B cell (primary cell): ENCODE measurements around the gene SCFD2. TPM values are rescaled to one million over a fixed set of nuclear protein-coding genes. Genes with fewer than 3 reads are reported as not detected.

Experiments used
- ATAC-seq: fragments of 200-7000 bp; cut with Tn5 transposase; one replicate; pipeline ENCODE4 v1.10.0; 2021; ENCODE audit warnings: low read depth, mild to moderate bottlenecking, moderate number of reproducible peaks, moderate library complexity
- CTCF ChIA-PET: fragments of 350-600 bp; sonication (Branson Sonifier 250); formaldehyde crosslinking; loops from one replicate; lab custom pipeline; 2021; ENCODE audit warnings: antibody characterized with exemption, inconsistent platforms; lab: Charles Lee
- POLR2A ChIA-PET: fragments of 350-600 bp; sonication (Branson Sonifier 250); formaldehyde crosslinking; loops from one replicate; lab custom pipeline; 2021; ENCODE audit warnings: antibody characterized with exemption; lab: Charles Lee
- DNase-seq: peaks from one replicate; pipeline ENCODE4 v3.0.0; 2013
- H2AFZ ChIP-seq: 2 replicates; pipeline ENCODE4 v1.6.1; 2012; ENCODE audit warnings: mild to moderate bottlenecking, low read depth, low read length; ENCODE audit not compliant: insufficient read depth, poor library complexity, severe bottlenecking
- H3K27ac ChIP-seq, 2 donors: 1 replicate in 1 of 2; 2 replicates in 1 of 2; pipeline ENCODE4 v1.5.1; 2012 to 2013; ENCODE audit warnings: low read length in 2 of 2, mild to moderate bottlenecking in 2 of 2, moderate library complexity in 1 of 2
- H3K27me3 ChIP-seq, 4 experiments: fragments of 200-600 bp in 1 of 4; sonication (generic) in 1 of 4; replicated peaks in 1 of 4; 1 replicate in 2 of 4; 2 replicates in 2 of 4; pipeline versions ENCODE4 v1.6.1 to v1.7.0; 2013 to 2016; ENCODE audit warnings: low read length in 3 of 4, mild to moderate bottlenecking in 2 of 4, mixed read lengths in 1 of 4, moderate library complexity in 1 of 4; ENCODE audit not compliant: insufficient read depth in 4 of 4, control insufficient read depth in 3 of 4; ENCODE audit errors: control extremely low read depth in 1 of 4
- H3K36me3 ChIP-seq, 2 experiments: replicated peaks in 1 of 2; 1 replicate in 1 of 2; 2 replicates in 1 of 2; pipeline versions ENCODE4 v1.6.1 to v1.7.1; 2013; ENCODE audit warnings: low read length in 1 of 2; ENCODE audit not compliant: insufficient read depth in 2 of 2, control insufficient read depth in 1 of 2; ENCODE audit errors: control extremely low read depth in 1 of 2, extremely low read depth in 1 of 2
- H3K4me1 ChIP-seq, 2 donors: fragments of 200-600 bp in 1 of 2; sonication (generic) in 1 of 2; 1 replicate in 1 of 2; 2 replicates in 1 of 2; pipeline versions ENCODE4 v1.5.1 to v1.6.1; 2013 to 2017; ENCODE audit warnings: low read length in 2 of 2; ENCODE audit not compliant: control insufficient read depth in 2 of 2, insufficient read depth in 2 of 2
- H3K4me2 ChIP-seq: replicated peaks from 2 replicates; pipeline ENCODE3; 2012; ENCODE audit warnings: mild to moderate bottlenecking, low read depth, low read length; ENCODE audit not compliant: poor library complexity, severe bottlenecking
- H3K4me3 ChIP-seq, 5 experiments: fragments of 200-600 bp in 1 of 5; sonication (generic) in 1 of 5; 1 replicate in 3 of 5; 2 replicates in 2 of 5; pipeline versions ENCODE4 v1.5.1 to v1.7.0; 2011 to 2016; ENCODE audit warnings: low read length in 4 of 5, mild to moderate bottlenecking in 4 of 5, low read depth in 2 of 5, control low read depth in 1 of 5, moderate library complexity in 1 of 5; ENCODE audit not compliant: insufficient read depth in 1 of 5; ENCODE audit errors: control extremely low read depth in 1 of 5, extremely low read depth in 1 of 5
- H3K79me2 ChIP-seq: fragments of 200-600 bp; sonication (generic); one replicate; pipeline ENCODE4 v1.6.0; 2016; ENCODE audit warnings: low read length; ENCODE audit not compliant: control insufficient read depth, insufficient read depth
- H3K9ac ChIP-seq: fragments of 200-600 bp; sonication (generic); 2 replicates; pipeline ENCODE4 v1.6.1; 2017; ENCODE audit warnings: mild to moderate bottlenecking, low read length, moderate library complexity
- H3K9me3 ChIP-seq, 3 donors: one replicate each; pipeline versions ENCODE4 v1.6.1 to v1.7.1; 2013; ENCODE audit warnings: low read length in 2 of 3; ENCODE audit not compliant: control insufficient read depth in 2 of 3, insufficient read depth in 1 of 3; ENCODE audit errors: control extremely low read depth in 1 of 3
- H4K20me1 ChIP-seq: 2 replicates; pipeline ENCODE4 v1.6.0; 2012; ENCODE audit warnings: mild to moderate bottlenecking, low read length; ENCODE audit not compliant: insufficient read depth, control insufficient read depth, poor library complexity, severe bottlenecking
- H3K27ac Mint-ChIP-seq: one replicate; pipeline ENCODE4 v1.8.0; 2021; ENCODE audit warnings: mixed read lengths
- H3K27me3 Mint-ChIP-seq: one replicate; pipeline ENCODE4 v1.8.0; 2021; ENCODE audit warnings: mixed read lengths
- H3K4me1 Mint-ChIP-seq: one replicate; pipeline ENCODE4 v1.8.0; 2021; ENCODE audit warnings: mixed read lengths
- H3K4me3 Mint-ChIP-seq: one replicate; pipeline ENCODE4 v1.8.0; 2021; ENCODE audit warnings: mixed read lengths
- H3K9me3 Mint-ChIP-seq: one replicate; pipeline ENCODE4 v1.8.0; 2022; ENCODE audit warnings: mixed read lengths; ENCODE audit not compliant: insufficient read depth
- EZH2 ChIP-seq: IDR thresholded peaks from 2 replicates; pipeline ENCODE4 v1.6.1; 2012; ENCODE audit warnings: borderline replicate concordance, low read depth, mild to moderate bottlenecking, moderate library complexity, low read length; ENCODE audit not compliant: insufficient read depth, poor library complexity, severe bottlenecking
- WGBS: methylation state at CpG from one replicate; pipeline ENCODE4 v1.1.5; 2013; ENCODE audit warnings: missing lambda C conversion rate; ENCODE audit not compliant: insufficient coverage; 5-methylcytosine and 5-hydroxymethylcytosine counted together
- intact Hi-C: fragments of 100-400 bp; cut with micrococcal nuclease; formaldehyde crosslinking; loops from one replicate; pipeline ENCODE4 v1.10.0; 2022
- polyA plus RNA-seq: library from polyadenylated mRNA; depleted of rRNA; stranded (reverse); fragments of >200 nt; gene quantifications from 2 replicates; pipeline ENCODE4 v1.2.3, GENCODE V29; 2012
- small RNA-seq: library from RNA; depleted of rRNA; stranded (forward); fragments of <200 nt; gene quantifications from one replicate; pipeline ENCODE3, GENCODE V24; 2012; ENCODE audit warnings: low replicate concordance, low read depth; ENCODE audit not compliant: insufficient read length
- total RNA-seq, 2 donors: library from RNA; stranded (reverse); fragments of 120-200 nt in 1 of 2; gene quantifications; 1 replicate in 1 of 2; 2 replicates in 1 of 2; pipeline versions ENCODE4 v1.2.3 to v1.2.4, GENCODE V29; 2013 to 2022
- TF ChIP-seq, protein P1 (sequence below): fragments of 200-600 bp; IDR thresholded peaks from one replicate; pipeline ENCODE4 v1.8.0; 2022; ENCODE audit warnings: antibody characterized with exemption, mild to moderate bottlenecking

Gene SCFD2
- total and polyA plus RNA-seq, 2 donors (not counting 1 experiment from before 2014, with no cell fraction given) = 12.8 to 20.4 TPM

DNA sequence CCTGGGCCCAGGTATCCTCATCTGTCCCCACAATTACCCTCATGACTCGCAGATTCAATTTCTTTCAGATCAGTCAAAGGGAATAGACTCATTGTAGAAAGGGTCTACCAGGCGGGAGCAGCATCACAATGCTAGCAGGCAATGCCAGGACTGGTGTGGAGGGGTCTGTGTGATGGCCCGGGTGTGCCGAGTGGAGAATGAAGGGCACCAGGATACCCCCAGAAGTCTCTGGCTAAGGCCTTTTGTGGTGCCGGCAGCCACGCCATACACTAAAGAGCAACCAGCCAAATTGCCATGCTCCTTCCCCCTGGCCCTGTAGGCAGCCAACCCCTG is 541.6 kb downstream of the SCFD2 start:
- no peak overlapping the region for H3K27ac ChIP-seq
- ATAC-seq (no peak), DNase-seq (no peak)
- H4K20me1 ChIP-seq = no peaks in the 10 kb centered on the region
- Mint-ChIP-seq H3K9me3 (no peaks in the 10 kb centered on the region), H3K27me3 (no peaks in the 10 kb centered on the region), H3K27ac (no peak overlapping the region), H3K4me1 (no peaks in the 10 kb centered on the region), H3K4me3 (no peak overlapping the region)
- H3K36me3 ChIP-seq = no peaks in the 10 kb centered on the region
- 100% methylated on average over 3 of the region's 6 CpGs for WGBS
- H3K4me2 ChIP-seq = no peak overlapping the region
- TF ChIP-seq EZH2 = no peak
- TF ChIP-seq, protein P1, sequence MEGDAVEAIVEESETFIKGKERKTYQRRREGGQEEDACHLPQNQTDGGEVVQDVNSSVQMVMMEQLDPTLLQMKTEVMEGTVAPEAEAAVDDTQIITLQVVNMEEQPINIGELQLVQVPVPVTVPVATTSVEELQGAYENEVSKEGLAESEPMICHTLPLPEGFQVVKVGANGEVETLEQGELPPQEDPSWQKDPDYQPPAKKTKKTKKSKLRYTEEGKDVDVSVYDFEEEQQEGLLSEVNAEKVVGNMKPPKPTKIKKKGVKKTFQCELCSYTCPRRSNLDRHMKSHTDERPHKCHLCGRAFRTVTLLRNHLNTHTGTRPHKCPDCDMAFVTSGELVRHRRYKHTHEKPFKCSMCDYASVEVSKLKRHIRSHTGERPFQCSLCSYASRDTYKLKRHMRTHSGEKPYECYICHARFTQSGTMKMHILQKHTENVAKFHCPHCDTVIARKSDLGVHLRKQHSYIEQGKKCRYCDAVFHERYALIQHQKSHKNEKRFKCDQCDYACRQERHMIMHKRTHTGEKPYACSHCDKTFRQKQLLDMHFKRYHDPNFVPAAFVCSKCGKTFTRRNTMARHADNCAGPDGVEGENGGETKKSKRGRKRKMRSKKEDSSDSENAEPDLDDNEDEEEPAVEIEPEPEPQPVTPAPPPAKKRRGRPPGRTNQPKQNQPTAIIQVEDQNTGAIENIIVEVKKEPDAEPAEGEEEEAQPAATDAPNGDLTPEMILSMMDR = no peak
- CTCF ChIA-PET = no interaction called here
- H3K4me1 ChIP-seq = no peaks in the 10 kb centered on the region
- H2AFZ ChIP-seq = no peak overlapping the region
- H3K9me3 ChIP-seq = no peaks in the 10 kb centered on the region
- no peak overlapping the region for H3K9ac ChIP-seq
- no peaks in the 10 kb centered on the region for H3K79me2 ChIP-seq
- POLR2A ChIA-PET = no interaction called here
- intact Hi-C loops = no loop called here
- H3K4me3 ChIP-seq = no peak overlapping the region
- H3K27me3 ChIP-seq = no peaks in the 10 kb centered on the region

DNA sequence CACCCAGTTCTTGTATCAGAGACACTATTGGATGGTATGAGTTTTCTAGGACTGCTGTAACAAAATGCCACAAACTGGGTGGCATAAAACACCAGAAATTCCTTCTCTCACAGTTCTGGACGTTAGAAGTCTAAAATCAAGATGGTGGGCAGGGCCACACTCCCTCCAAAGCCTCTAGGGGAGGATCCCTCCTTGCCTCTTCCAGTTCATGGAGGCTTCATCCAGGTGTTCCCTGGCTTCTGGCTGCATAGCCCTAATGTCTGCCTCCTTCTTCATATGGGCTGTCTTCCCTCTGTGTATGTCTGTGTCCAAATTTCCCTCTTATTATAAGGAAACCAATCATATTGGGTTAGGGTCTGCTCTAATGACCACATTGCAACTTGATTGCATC is 542.2 kb downstream of the SCFD2 start:
- no peak overlapping the region for H2AFZ ChIP-seq
- Mint-ChIP-seq H3K27ac (no peak overlapping the region), H3K4me3 (no peak overlapping the region), H3K27me3 (no peaks in the 10 kb centered on the region), H3K4me1 (no peaks in the 10 kb centered on the region), H3K9me3 (no peaks in the 10 kb centered on the region)
- no peaks in the 10 kb centered on the region for H3K9me3 ChIP-seq
- no peak overlapping the region for H3K9ac ChIP-seq
- CTCF ChIA-PET = no interaction called here
- POLR2A ChIA-PET = no interaction called here
- ATAC-seq (no peak), DNase-seq (no peak)
- H3K4me2 ChIP-seq = no peak overlapping the region
- 86% methylated on average over 1 of the region's 1 CpG for WGBS
- H3K27ac ChIP-seq = no peak overlapping the region
- intact Hi-C loops = no loop called here
- no peaks in the 10 kb centered on the region for H3K4me1 ChIP-seq
- H3K36me3 ChIP-seq = no peaks in the 10 kb centered on the region
- H3K27me3 ChIP-seq = no peaks in the 10 kb centered on the region
- no peak for TF ChIP-seq EZH2
- H4K20me1 ChIP-seq = no peaks in the 10 kb centered on the region
- H3K79me2 ChIP-seq = no peaks in the 10 kb centered on the region
- no peak overlapping the region for H3K4me3 ChIP-seq

Small RNA genes lying within 50 kb of the gene (small RNA-seq; reads per million reads assigned to genes)
- gene RNU6-310P = not detected

Other genes with a start within 250 kb of the SCFD2 start
- 79.3 and 84.8 TPM in 2 replicates for gene FIP1L1, start 11.6 kb upstream of the SCFD2 start, total RNA-seq
- 19.0 and 19.9 TPM in 2 replicates for gene FIP1L1, start 11.6 kb upstream of the SCFD2 start, polyA plus RNA-seq
- 0.10 TPM in 1 of 2 replicates, not detected in the other for gene LNX1, start 225.4 kb upstream of the SCFD2 start, total RNA-seq
- gene LNX1, start 225.4 kb upstream of the SCFD2 start, polyA plus RNA-seq = not detected in 2 replicates